PFSK-1 (cell line): Measurements from ENCODE around the gene DHX29.

Source experiments
- FOXP2 ChIP-seq: optimal IDR thresholded peaks from 2 replicates; pipeline ENCODE3; 2011; ENCODE audit warnings: borderline replicate concordance, control low read depth, inconsistent platforms; ENCODE audit not compliant: insufficient read depth; ENCODE audit errors: extremely low read length, extremely low read depth
- POLR2AphosphoS5 ChIP-seq: IDR thresholded peaks from 2 replicates; pipeline ENCODE4 v1.6.1; 2012; ENCODE audit warnings: low read depth, mild to moderate bottlenecking, control low read depth, low read length, moderate library complexity
- REST ChIP-seq, 2 experiments: IDR thresholded peaks; 2 replicates each; pipeline versions ENCODE4 v1.6.1 to v1.8.0; 2011 to 2012; ENCODE audit warnings: low read depth in 2 of 2, low read length in 2 of 2, control low read depth in 1 of 2, inconsistent platforms in 1 of 2, mild to moderate bottlenecking in 1 of 2, moderate library complexity in 1 of 2; ENCODE audit not compliant: insufficient read depth in 1 of 2
- SIN3A ChIP-seq: IDR thresholded peaks from 2 replicates; pipeline ENCODE4 v1.6.1; 2012; ENCODE audit warnings: mild to moderate bottlenecking, low read length, moderate library complexity, borderline replicate concordance; ENCODE audit not compliant: insufficient read depth
- TAF1 ChIP-seq: IDR thresholded peaks from 2 replicates; pipeline ENCODE4 v1.6.1; 2012; ENCODE audit warnings: low read length, control low read depth, borderline replicate concordance; ENCODE audit not compliant: insufficient read depth

Gene DHX29

DNA sequence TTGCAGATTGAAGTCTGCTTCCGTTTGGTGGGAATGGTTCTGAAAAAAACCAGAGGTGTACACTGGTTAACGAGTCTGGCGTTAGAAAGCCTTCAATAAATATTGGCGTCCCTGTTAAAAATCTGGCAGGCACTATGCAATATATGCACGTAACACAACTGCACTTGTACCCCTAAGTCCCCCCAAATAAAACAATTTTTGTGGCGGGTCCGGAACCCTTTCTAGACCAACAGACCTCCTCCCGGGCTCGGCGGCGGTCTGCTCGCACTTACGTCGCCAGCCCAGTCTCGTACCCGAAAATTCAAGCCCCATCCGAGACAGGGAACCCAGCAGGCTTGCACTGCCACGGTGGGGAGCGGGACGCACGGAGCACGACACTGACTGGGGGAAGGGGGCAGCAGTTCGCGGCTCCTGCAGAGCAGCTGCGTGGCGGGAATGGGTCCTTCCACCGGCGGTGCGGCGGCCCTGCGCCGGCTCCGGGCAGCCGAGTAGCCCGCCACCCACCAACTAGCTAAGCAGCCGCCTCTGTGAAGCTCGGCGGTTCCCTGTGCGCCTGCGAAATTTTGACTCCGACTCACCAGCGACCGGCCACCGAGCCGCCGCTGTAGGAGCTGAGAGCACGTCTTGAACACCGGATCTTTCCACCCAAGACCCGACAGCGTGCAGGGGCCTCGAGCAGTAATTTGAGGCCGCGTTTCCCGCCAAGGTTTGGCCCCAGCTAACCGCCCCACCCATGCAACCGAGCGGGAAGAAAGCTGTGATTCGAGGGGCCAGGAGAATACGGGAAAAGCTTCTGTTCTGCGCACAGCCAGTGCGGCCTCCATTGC lies 84.3 kb downstream of the DHX29 start:
- TF ChIP-seq REST (IDR thresholded peaks at IDR 0.05; ENCODE audit: insufficient read depth in 1 of 2, low read depth in 2 of 2, low read length in 2 of 2): no peak
- TF ChIP-seq TAF1: no peak
- no peak for TF ChIP-seq SIN3A
- no peak for TF ChIP-seq POLR2AphosphoS5

GRCh38 chr5:55222092-55222984 lies 85.2 kb downstream of the DHX29 start:
- TF ChIP-seq REST (IDR thresholded peaks at IDR 0.05; ENCODE audit: insufficient read depth in 1 of 2, low read depth in 2 of 2, low read length in 2 of 2): no peak
- no peak for TF ChIP-seq FOXP2
- no peak for TF ChIP-seq SIN3A
- TF ChIP-seq POLR2AphosphoS5: no peak
- no peak for TF ChIP-seq TAF1

GRCh38 chr5:55220433-55221185 lies 86.9 kb downstream of the DHX29 start:
- TF ChIP-seq FOXP2 (no peak), POLR2AphosphoS5 (no peak), REST (IDR thresholded peaks at IDR 0.05; ENCODE audit: insufficient read depth in 1 of 2, low read depth in 2 of 2, low read length in 2 of 2) (no peak), TAF1 (no peak), SIN3A (no peak)

DNA sequence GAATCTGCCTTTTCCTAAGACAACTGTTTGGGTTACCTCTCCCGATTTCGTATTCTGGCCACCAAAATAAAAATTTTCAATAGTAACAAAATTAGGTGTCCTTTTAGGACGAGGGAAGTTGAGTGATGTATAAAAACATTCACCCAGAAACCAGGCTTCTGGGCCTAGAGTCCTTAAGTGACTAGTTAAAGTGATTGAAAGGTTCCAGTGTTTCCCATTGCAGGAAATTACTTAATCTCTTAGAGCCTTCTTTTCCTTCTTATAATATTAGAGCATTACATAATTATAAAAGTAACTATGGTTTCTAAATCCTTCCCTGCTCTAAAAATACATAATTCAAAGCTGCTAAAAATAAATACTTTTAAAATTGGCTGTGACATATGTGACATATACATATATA lies 87.7 kb downstream of the DHX29 start:
- TF ChIP-seq TAF1 (no peak), REST (IDR thresholded peaks at IDR 0.05; ENCODE audit: insufficient read depth in 1 of 2, low read depth in 2 of 2, low read length in 2 of 2) (no peak)
